Neural cell (in vitro differentiated cells): ENCODE measurements around the gene MRPL12. TPM values are rescaled to one million over a fixed set of nuclear protein-coding genes. Genes with fewer than 3 reads are reported as not detected.

Experiments used
- H2AFZ ChIP-seq: fragments of 200-600, 300-800 bp; sonication (generic), shearing (Covaris generic); 2 replicates; pipeline ENCODE4 v1.6.0; 2014; ENCODE audit warnings: low read depth, mild to moderate bottlenecking, antibody characterized with exemption, low read length, moderate library complexity
- H3F3A ChIP-seq: fragments of 200-600 bp; shearing (Covaris generic); 2 replicates; pipeline ENCODE4 v1.6.1; 2016; ENCODE audit warnings: mild to moderate bottlenecking, moderate library complexity, mixed read lengths, antibody characterized with exemption, low read length; ENCODE audit not compliant: insufficient read depth, poor library complexity, severe bottlenecking
- H3K27ac ChIP-seq: fragments of 200-600, 300-800 bp; sonication (generic), shearing (Covaris generic); 2 replicates; pipeline ENCODE4 v1.5.1; 2014; ENCODE audit warnings: mild to moderate bottlenecking, low read length, moderate library complexity
- H3K27me3 ChIP-seq: fragments of 300-800, 200-600 bp; sonication (generic), shearing (Covaris generic); 2 replicates; pipeline ENCODE4 v1.6.0; 2014; ENCODE audit warnings: mild to moderate bottlenecking, low read depth, low read length, moderate library complexity; ENCODE audit not compliant: insufficient read depth
- H3K36me3 ChIP-seq: fragments of 300-800, 200-600 bp; sonication (generic), shearing (Covaris generic); 2 replicates; pipeline ENCODE4 v1.5.1; 2014; ENCODE audit warnings: mild to moderate bottlenecking, antibody characterized with exemption, low read length, moderate library complexity; ENCODE audit not compliant: insufficient read depth
- H3K4me2 ChIP-seq: fragments of 300-800, 200-600 bp; sonication (generic), shearing (Covaris generic); 2 replicates; pipeline ENCODE4 v1.6.0; 2014; ENCODE audit warnings: mild to moderate bottlenecking, low read length
- H3K4me3 ChIP-seq: fragments of 300-800, 200-600 bp; sonication (generic), shearing (Covaris generic); 2 replicates; pipeline ENCODE4 v1.5.1; 2014; ENCODE audit warnings: mild to moderate bottlenecking, low read length, moderate library complexity
- H3K79me2 ChIP-seq: fragments of 200-600 bp; shearing (Covaris generic); replicated peaks from 2 replicates; pipeline ENCODE4 v1.6.0; 2014; ENCODE audit warnings: mild to moderate bottlenecking, low read length, moderate library complexity; ENCODE audit not compliant: insufficient read depth
- H3K9ac ChIP-seq: fragments of 300-800, 200-600 bp; sonication (generic), shearing (Covaris generic); 2 replicates; pipeline ENCODE4 v1.6.1; 2016; ENCODE audit warnings: mild to moderate bottlenecking, low read length, mixed read lengths
- H3K9me2 ChIP-seq: fragments of 200-600 bp; shearing (Covaris generic); 2 replicates; pipeline ENCODE4 v1.6.1; 2016; ENCODE audit warnings: mild to moderate bottlenecking, low read length, mixed read lengths; ENCODE audit not compliant: insufficient read depth
- H3K9me3 ChIP-seq: fragments of 200-600, 300-800 bp; sonication (generic), shearing (Covaris generic); 2 replicates; pipeline ENCODE4 v1.6.1; 2016; ENCODE audit warnings: mild to moderate bottlenecking, mixed run types, low read length, moderate library complexity, mixed read lengths
- H4K20me1 ChIP-seq: fragments of 200-600 bp; shearing (Covaris generic); 2 replicates; pipeline ENCODE4 v1.6.1; 2016; ENCODE audit warnings: mild to moderate bottlenecking, mixed run types; ENCODE audit not compliant: insufficient read depth
- EP300 ChIP-seq: fragments of 450-650 bp; conservative IDR thresholded peaks from 2 replicates; pipeline ENCODE4 v1.6.1; 2014; ENCODE audit warnings: antibody characterized with exemption, mild to moderate bottlenecking, moderate library complexity; ENCODE audit not compliant: poor library complexity, severe bottlenecking
- EZH2 ChIP-seq: fragments of 200-600, 300-800 bp; shearing (Covaris generic), sonication (generic); IDR thresholded peaks from 2 replicates; pipeline ENCODE4 v1.6.1; 2014; ENCODE audit warnings: antibody characterized with exemption, low read length, borderline replicate concordance, mild to moderate bottlenecking; ENCODE audit not compliant: insufficient read depth, poor library complexity, severe bottlenecking
- MXI1 ChIP-seq: fragments of 450-650 bp; conservative IDR thresholded peaks from 2 replicates; pipeline ENCODE4 v1.6.1; 2014; ENCODE audit warnings: antibody characterized with exemption, mild to moderate bottlenecking; ENCODE audit not compliant: poor library complexity, severe bottlenecking
- POLR2AphosphoS5 ChIP-seq: IDR thresholded peaks from 2 replicates; pipeline ENCODE4 v1.6.1; 2012
- RAD21 ChIP-seq: fragments of 450-650 bp; conservative IDR thresholded peaks from 2 replicates; pipeline ENCODE4 v1.6.1; 2014; ENCODE audit warnings: antibody characterized with exemption, mild to moderate bottlenecking, moderate library complexity
- SMC3 ChIP-seq: fragments of 450-650 bp; conservative IDR thresholded peaks from 2 replicates; pipeline ENCODE4 v1.6.1; 2014; ENCODE audit warnings: antibody characterized with exemption, mild to moderate bottlenecking, moderate library complexity; ENCODE audit not compliant: poor library complexity
- TAF1 ChIP-seq: IDR thresholded peaks from 2 replicates; pipeline ENCODE4 v1.6.1; 2012; ENCODE audit warnings: low read depth
- polyA plus RNA-seq: library from polyadenylated mRNA; depleted of rRNA; stranded (reverse); fragments of >200 nt; gene quantifications from 2 replicates; pipeline ENCODE4 v1.2.3, GENCODE V29; 2014
- TF ChIP-seq, protein P1 (sequence below): IDR thresholded peaks from 2 replicates; pipeline ENCODE4 v1.6.1; 2012; ENCODE audit warnings: borderline replicate concordance
- TF ChIP-seq, protein P2 (sequence below): fragments of 450-650 bp; IDR thresholded peaks from 2 replicates; pipeline ENCODE4 v1.5.1; 2014; ENCODE audit warnings: antibody characterized with exemption, mild to moderate bottlenecking, moderate library complexity; ENCODE audit not compliant: poor library complexity, severe bottlenecking

MRPL12 gene
- polyA plus RNA-seq, 1 donor from 2014 or later, result 10.4 TPM

DNA sequence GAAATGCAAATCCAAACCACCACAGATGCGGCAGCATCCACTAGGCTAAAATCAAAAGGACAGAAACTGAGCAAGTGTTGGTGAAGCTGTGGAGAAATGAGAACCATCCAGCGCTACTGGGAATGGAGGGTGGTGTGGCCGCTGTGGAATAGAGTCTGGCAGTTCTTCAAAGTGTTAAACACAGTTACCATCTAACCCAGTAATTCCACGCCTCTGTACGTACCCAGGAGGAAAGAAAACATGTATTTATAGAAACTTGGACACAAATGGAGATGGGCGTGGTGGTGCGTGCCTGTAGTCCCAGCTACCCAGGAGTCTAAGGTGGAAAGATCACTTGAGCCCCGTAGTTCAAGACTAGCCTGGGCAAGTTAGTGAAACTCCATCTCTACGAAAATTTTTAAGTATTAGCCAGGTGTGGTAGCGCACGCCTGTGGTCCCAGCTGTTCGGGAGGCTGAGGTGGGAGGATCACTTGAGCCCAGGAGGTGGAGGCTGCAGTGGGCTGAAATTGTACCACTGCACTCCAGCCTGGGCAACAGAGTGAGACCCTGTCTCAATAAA, 20.6 kb downstream of the MRPL12 start:
- Histone ChIP-seq H3K79me2 (no peaks in the 10 kb centered on the region), H4K20me1 (no peaks in the 10 kb centered on the region), H3F3A (no peaks in the 10 kb centered on the region), H3K4me3 (no peak overlapping the region), H3K9ac (no peak overlapping the region), H2AFZ (no peak overlapping the region), H3K9me2 (no peaks in the 10 kb centered on the region), H3K36me3 (no peaks in the 10 kb centered on the region), H3K27ac (no peak overlapping the region), H3K4me2 (no peak overlapping the region), H3K27me3 (no peaks in the 10 kb centered on the region), H3K9me3 (no peaks in the 10 kb centered on the region)
- TF ChIP-seq EP300 (no peak), RAD21 (no peak), POLR2AphosphoS5 (no peak), SMC3 (no peak), EZH2 (no peak), MXI1 (no peak), TAF1 (no peak)
- TF ChIP-seq, protein P1, sequence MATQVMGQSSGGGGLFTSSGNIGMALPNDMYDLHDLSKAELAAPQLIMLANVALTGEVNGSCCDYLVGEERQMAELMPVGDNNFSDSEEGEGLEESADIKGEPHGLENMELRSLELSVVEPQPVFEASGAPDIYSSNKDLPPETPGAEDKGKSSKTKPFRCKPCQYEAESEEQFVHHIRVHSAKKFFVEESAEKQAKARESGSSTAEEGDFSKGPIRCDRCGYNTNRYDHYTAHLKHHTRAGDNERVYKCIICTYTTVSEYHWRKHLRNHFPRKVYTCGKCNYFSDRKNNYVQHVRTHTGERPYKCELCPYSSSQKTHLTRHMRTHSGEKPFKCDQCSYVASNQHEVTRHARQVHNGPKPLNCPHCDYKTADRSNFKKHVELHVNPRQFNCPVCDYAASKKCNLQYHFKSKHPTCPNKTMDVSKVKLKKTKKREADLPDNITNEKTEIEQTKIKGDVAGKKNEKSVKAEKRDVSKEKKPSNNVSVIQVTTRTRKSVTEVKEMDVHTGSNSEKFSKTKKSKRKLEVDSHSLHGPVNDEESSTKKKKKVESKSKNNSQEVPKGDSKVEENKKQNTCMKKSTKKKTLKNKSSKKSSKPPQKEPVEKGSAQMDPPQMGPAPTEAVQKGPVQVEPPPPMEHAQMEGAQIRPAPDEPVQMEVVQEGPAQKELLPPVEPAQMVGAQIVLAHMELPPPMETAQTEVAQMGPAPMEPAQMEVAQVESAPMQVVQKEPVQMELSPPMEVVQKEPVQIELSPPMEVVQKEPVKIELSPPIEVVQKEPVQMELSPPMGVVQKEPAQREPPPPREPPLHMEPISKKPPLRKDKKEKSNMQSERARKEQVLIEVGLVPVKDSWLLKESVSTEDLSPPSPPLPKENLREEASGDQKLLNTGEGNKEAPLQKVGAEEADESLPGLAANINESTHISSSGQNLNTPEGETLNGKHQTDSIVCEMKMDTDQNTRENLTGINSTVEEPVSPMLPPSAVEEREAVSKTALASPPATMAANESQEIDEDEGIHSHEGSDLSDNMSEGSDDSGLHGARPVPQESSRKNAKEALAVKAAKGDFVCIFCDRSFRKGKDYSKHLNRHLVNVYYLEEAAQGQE, result no peak
- TF ChIP-seq, protein P2, sequence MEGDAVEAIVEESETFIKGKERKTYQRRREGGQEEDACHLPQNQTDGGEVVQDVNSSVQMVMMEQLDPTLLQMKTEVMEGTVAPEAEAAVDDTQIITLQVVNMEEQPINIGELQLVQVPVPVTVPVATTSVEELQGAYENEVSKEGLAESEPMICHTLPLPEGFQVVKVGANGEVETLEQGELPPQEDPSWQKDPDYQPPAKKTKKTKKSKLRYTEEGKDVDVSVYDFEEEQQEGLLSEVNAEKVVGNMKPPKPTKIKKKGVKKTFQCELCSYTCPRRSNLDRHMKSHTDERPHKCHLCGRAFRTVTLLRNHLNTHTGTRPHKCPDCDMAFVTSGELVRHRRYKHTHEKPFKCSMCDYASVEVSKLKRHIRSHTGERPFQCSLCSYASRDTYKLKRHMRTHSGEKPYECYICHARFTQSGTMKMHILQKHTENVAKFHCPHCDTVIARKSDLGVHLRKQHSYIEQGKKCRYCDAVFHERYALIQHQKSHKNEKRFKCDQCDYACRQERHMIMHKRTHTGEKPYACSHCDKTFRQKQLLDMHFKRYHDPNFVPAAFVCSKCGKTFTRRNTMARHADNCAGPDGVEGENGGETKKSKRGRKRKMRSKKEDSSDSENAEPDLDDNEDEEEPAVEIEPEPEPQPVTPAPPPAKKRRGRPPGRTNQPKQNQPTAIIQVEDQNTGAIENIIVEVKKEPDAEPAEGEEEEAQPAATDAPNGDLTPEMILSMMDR, result no peak

DNA sequence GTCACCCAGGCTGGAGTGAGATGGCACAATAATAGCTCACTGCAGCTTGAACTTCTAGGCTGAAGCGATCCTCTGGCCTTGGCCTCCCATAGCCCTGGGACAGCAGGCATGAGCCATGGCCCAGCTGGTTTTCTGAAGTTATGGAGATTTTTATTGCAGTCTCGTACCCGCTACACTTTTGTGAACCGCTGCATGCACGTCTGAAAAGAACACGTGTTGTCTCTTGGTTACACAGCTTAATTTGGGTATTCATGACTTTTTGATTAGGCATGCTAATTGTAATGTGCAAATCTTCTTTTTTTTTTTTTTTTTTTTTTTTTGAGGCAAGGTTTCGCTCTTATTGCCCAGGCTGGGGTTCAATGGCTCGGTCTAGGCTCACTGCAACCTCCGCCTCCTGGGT, 22.3 kb downstream of the MRPL12 start:
- Histone ChIP-seq H3K9me2 (no peaks in the 10 kb centered on the region), H3K4me3 (no peak overlapping the region), H3K36me3 (no peaks in the 10 kb centered on the region), H2AFZ (no peak overlapping the region), H3K4me2 (no peak overlapping the region), H3K79me2 (no peaks in the 10 kb centered on the region), H3K27me3 (no peaks in the 10 kb centered on the region), H4K20me1 (no peaks in the 10 kb centered on the region), H3F3A (no peaks in the 10 kb centered on the region), H3K9me3 (no peaks in the 10 kb centered on the region), H3K9ac (no peak overlapping the region), H3K27ac (no peak overlapping the region)
- TF ChIP-seq SMC3, result no peak
- no peak for TF ChIP-seq EP300
- TF ChIP-seq TAF1, result no peak
- TF ChIP-seq, protein P2, result no peak
- TF ChIP-seq MXI1, result no peak
- TF ChIP-seq, protein P1, result no peak
- no peak for TF ChIP-seq EZH2
- no peak for TF ChIP-seq POLR2AphosphoS5
- no peak for TF ChIP-seq RAD21
